ENCODE data around the gene APOO.
"Not testable (repeated sequence)": the region's sequence is repeated elsewhere in the genome, so short reads cannot be mapped to it uniquely, and the experiment has no call there.

The APOO gene

GRCh38 chrX:23902419-23902818 is 5.3 kb downstream of the APOO start:
- Mint-ChIP-seq H3K9me3 (no peaks in the 10 kb centered on the region), H3K27me3 (ENCODE audit: low read depth, poor library complexity) (no peaks in the 10 kb centered on the region), H3K36me3 (ENCODE audit: low read depth) (peaks cover 22% of the 10 kb centered on the region), H3K4me3 (no peak overlapping the region), H3K27ac (no peak overlapping the region), H3K4me1 (peaks cover 29% of the 10 kb centered on the region)
- peak; percentile 63 for TF ChIP-seq CTCF (IDR thresholded peaks at IDR 0.05)
- DNase-seq = no peak

GRCh38 chrX:23901805-23902204 is 5.9 kb downstream of the APOO start:
- no peaks in the 10 kb centered on the region for H3K9me3 Mint-ChIP-seq
- H3K27ac Mint-ChIP-seq = no peak overlapping the region
- no peak for TF ChIP-seq CTCF (IDR thresholded peaks at IDR 0.05)
- H3K4me3 Mint-ChIP-seq = no peak overlapping the region
- peaks cover 29% of the 10 kb centered on the region for H3K4me1 Mint-ChIP-seq
- H3K36me3 Mint-ChIP-seq (ENCODE audit: low read depth) = peaks cover 23% of the 10 kb centered on the region
- DNase-seq = peak; percentile 21
- H3K27me3 Mint-ChIP-seq (ENCODE audit: low read depth, poor library complexity) = no peaks in the 10 kb centered on the region

GRCh38 chrX:23901060-23901459 is 6.7 kb downstream of the APOO start:
- H3K27me3 Mint-ChIP-seq (ENCODE audit: low read depth, poor library complexity) = no peaks in the 10 kb centered on the region
- no peak overlapping the region for H3K4me3 Mint-ChIP-seq
- no peak for TF ChIP-seq CTCF (IDR thresholded peaks at IDR 0.05)
- DNase-seq = no peak
- peaks cover 30% of the 10 kb centered on the region for H3K36me3 Mint-ChIP-seq (ENCODE audit: low read depth)
- H3K4me1 Mint-ChIP-seq = peaks cover 22% of the 10 kb centered on the region
- no peak overlapping the region for H3K27ac Mint-ChIP-seq
- no peaks in the 10 kb centered on the region for H3K9me3 Mint-ChIP-seq

GRCh38 chrX:23900220-23900797 is 7.4 kb downstream of the APOO start:
- Mint-ChIP-seq H3K4me3 (peak overlapping the region; percentile 22), H3K27me3 (ENCODE audit: low read depth, poor library complexity) (peaks cover under 1% of the 10 kb centered on the region), H3K9me3 (peaks cover 4% of the 10 kb centered on the region), H3K36me3 (ENCODE audit: low read depth) (peaks cover 34% of the 10 kb centered on the region), H3K27ac (peak overlapping the region; percentile 90), H3K4me1 (peaks cover 14% of the 10 kb centered on the region)
- TF ChIP-seq CTCF (IDR thresholded peaks at IDR 0.05) = no peak
- DNase-seq = no peak

GRCh38 chrX:23898412-23898959 is 9.3 kb downstream of the APOO start:
- no peak for DNase-seq
- TF ChIP-seq CTCF (IDR thresholded peaks at IDR 0.05) = no peak
- H3K4me3 Mint-ChIP-seq = no peak overlapping the region
- H3K4me1 Mint-ChIP-seq = no peaks in the 10 kb centered on the region
- H3K27me3 Mint-ChIP-seq (ENCODE audit: low read depth, poor library complexity) = peaks cover 4% of the 10 kb centered on the region
- H3K27ac Mint-ChIP-seq = peak overlapping the region; percentile 86
- H3K36me3 Mint-ChIP-seq (ENCODE audit: low read depth) = peaks cover 35% of the 10 kb centered on the region
- H3K9me3 Mint-ChIP-seq = peaks cover 8% of the 10 kb centered on the region

GRCh38 chrX:23896981-23897380 is 10.8 kb downstream of the APOO start:
- Mint-ChIP-seq H3K36me3 (ENCODE audit: low read depth) (peaks cover 47% of the 10 kb centered on the region), H3K4me1 (no peaks in the 10 kb centered on the region), H3K9me3 (peaks cover 11% of the 10 kb centered on the region), H3K27ac (no peak overlapping the region), H3K4me3 (no peak overlapping the region), H3K27me3 (ENCODE audit: low read depth, poor library complexity) (peaks cover 4% of the 10 kb centered on the region)
- no peak for TF ChIP-seq CTCF (IDR thresholded peaks at IDR 0.05)
- no peak for DNase-seq

GRCh38 chrX:23896539-23896938 is 11.2 kb downstream of the APOO start:
- not testable (repeated sequence) for H3K27me3 Mint-ChIP-seq (ENCODE audit: low read depth, poor library complexity); DNase-seq; H3K4me3 Mint-ChIP-seq; H3K4me1 Mint-ChIP-seq; H3K27ac Mint-ChIP-seq
- Mint-ChIP-seq H3K36me3 (ENCODE audit: low read depth) (peaks cover 51% of the 10 kb centered on the region), H3K9me3 (peaks cover 11% of the 10 kb centered on the region)

- H3K4me1 Mint-ChIP-seq; H3K27ac Mint-ChIP-seq; DNase-seq; H3K4me3 Mint-ChIP-seq; H3K27me3 Mint-ChIP-seq (ENCODE audit: low read depth, poor library complexity): not testable (repeated sequence)
- peaks cover 17% of the 10 kb centered on the region for H3K9me3 Mint-ChIP-seq
- peaks cover 67% of the 10 kb centered on the region for H3K36me3 Mint-ChIP-seq (ENCODE audit: low read depth)
These were observed 12.7 kb downstream of the APOO start for GRCh38 chrX:23894993-23895392.

Data from nephron progenitor cell (in vitro differentiated cells).